Activated CD4-positive, alpha-beta T cell treated with anti-CD3 and anti-CD28 coated beads for 36 hours (primary cell): ENCODE measurements around the gene RAB26. TPM values are rescaled to one million over a fixed set of nuclear protein-coding genes. Genes with fewer than 3 reads are reported as not detected.

ENCODE experiments used
- ATAC-seq: fragments of 200-7000 bp; cut with Tn5 transposase; one replicate; pipeline ENCODE4 v1.10.0; 2021; ENCODE audit warnings: mild to moderate bottlenecking, moderate library complexity
- CTCF ChIA-PET: fragments of 350-600 bp; sonication (Branson Sonifier 250); formaldehyde crosslinking; loops from one replicate; lab custom pipeline; 2021; ENCODE audit warnings: antibody characterized with exemption; lab: Charles Lee
- POLR2A ChIA-PET: fragments of 350-600 bp; sonication (Branson Sonifier 250); formaldehyde crosslinking; loops from one replicate; lab custom pipeline; 2021; ENCODE audit warnings: antibody characterized with exemption, inconsistent platforms; lab: Charles Lee
- DNase-seq: peaks from one replicate; pipeline ENCODE4 v3.0.0-alpha.2; 2020
- H3K27ac Mint-ChIP-seq: one replicate; pipeline ENCODE4 v1.8.0; 2021; ENCODE audit warnings: mixed read lengths
- H3K27me3 Mint-ChIP-seq: one replicate; pipeline ENCODE4 v1.8.0; 2021; ENCODE audit warnings: mixed read lengths
- H3K36me3 Mint-ChIP-seq: one replicate; pipeline ENCODE4 v1.8.0; 2021; ENCODE audit warnings: low read depth, mixed read lengths
- H3K4me1 Mint-ChIP-seq: one replicate; pipeline ENCODE4 v1.8.0; 2021; ENCODE audit warnings: mixed read lengths
- H3K4me3 Mint-ChIP-seq: one replicate; pipeline ENCODE4 v1.8.0; 2021; ENCODE audit warnings: mild to moderate bottlenecking, moderate library complexity, mixed read lengths
- H3K9me3 Mint-ChIP-seq: one replicate; pipeline ENCODE4 v1.8.0; 2021; ENCODE audit warnings: low read depth, mixed read lengths
- intact Hi-C, 2 experiments: fragments of 100-400 bp; cut with DNase I in 1 of 2; cut with micrococcal nuclease in 1 of 2; formaldehyde crosslinking; loops; one replicate each; pipeline versions ENCODE4 v1.14.2 to v1.15.1; 2022 to 2024; cut with DNase I, micrococcal nuclease
- total RNA-seq, 2 experiments: library from RNA; stranded (reverse); gene quantifications; one replicate each; pipeline ENCODE4 v1.2.3, GENCODE V29; 2021

Gene RAB26
- total RNA-seq, 2 experiments from 2014 or later: 0.21 TPM; not detected in 1

DNA sequence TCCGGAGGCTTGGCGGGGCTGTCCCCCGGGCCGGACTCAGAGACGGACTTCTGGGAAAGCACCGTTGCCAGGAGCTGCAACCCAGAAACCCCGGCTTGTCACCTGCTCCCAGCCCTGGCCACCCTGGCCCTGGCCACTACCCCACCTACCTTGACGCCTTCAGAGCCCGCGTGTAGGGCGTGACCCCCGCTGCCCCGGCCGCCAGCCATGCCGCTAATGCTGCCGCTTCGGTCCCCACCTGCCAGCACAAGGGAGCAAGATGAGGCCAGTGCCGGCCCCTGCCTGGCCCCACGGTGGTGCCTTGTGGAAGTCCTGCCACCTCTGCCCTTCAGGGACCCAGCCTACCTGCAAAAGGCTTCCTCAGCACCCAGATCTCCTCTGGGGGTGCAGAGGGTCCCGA lies 36.5 kb downstream of the RAB26 start:
- Mint-ChIP-seq H3K27ac (no peak overlapping the region), H3K36me3 (no peaks in the 10 kb centered on the region), H3K9me3 (no peaks in the 10 kb centered on the region), H3K4me1 (no peaks in the 10 kb centered on the region), H3K27me3 (no peaks in the 10 kb centered on the region), H3K4me3 (no peak overlapping the region)
- ATAC-seq (no peak), DNase-seq (no peak)
- ChIA-PET CTCF (no interaction called here), POLR2A (no interaction called here)
- intact Hi-C loops: no loop called here

- ChIA-PET CTCF (no interaction called here), POLR2A (no interaction called here)
- no peak overlapping the region for H3K27ac Mint-ChIP-seq
- DNase-seq: no peak
- H3K9me3 Mint-ChIP-seq: no peaks in the 10 kb centered on the region
- intact Hi-C loops: no loop called here
- H3K36me3 Mint-ChIP-seq: no peaks in the 10 kb centered on the region
- no peak for ATAC-seq
- no peaks in the 10 kb centered on the region for H3K27me3 Mint-ChIP-seq
- H3K4me1 Mint-ChIP-seq: no peaks in the 10 kb centered on the region
- H3K4me3 Mint-ChIP-seq: no peak overlapping the region
These were observed 37.6 kb downstream of the RAB26 start for GRCh38 chr16:2186064-2186463.

- H3K36me3 Mint-ChIP-seq: no peaks in the 10 kb centered on the region
- DNase-seq (no peak), ATAC-seq (no peak)
- ChIA-PET CTCF (no interaction called here), POLR2A (no interaction called here)
- no peaks in the 10 kb centered on the region for H3K4me1 Mint-ChIP-seq
- no peaks in the 10 kb centered on the region for H3K9me3 Mint-ChIP-seq
- no peak overlapping the region for H3K4me3 Mint-ChIP-seq
- intact Hi-C loops: no loop called here
- no peak overlapping the region for H3K27ac Mint-ChIP-seq
- H3K27me3 Mint-ChIP-seq: no peaks in the 10 kb centered on the region
These were observed 38.1 kb downstream of the RAB26 start for GRCh38 chr16:2186505-2186904.

- H3K36me3 Mint-ChIP-seq: no peaks in the 10 kb centered on the region
- no peak for DNase-seq
- intact Hi-C loops: no loop called here
- H3K27me3 Mint-ChIP-seq: no peaks in the 10 kb centered on the region
- POLR2A ChIA-PET: interaction anchor here (0.7 kb wide), 1 partner anchor 247 kb away, joined by 4 read pairs; no protein-coding TSS in a partner anchor
- no peak for ATAC-seq
- H3K4me3 Mint-ChIP-seq: no peak overlapping the region
- H3K9me3 Mint-ChIP-seq: no peaks in the 10 kb centered on the region
- no peak overlapping the region for H3K27ac Mint-ChIP-seq
- no peaks in the 10 kb centered on the region for H3K4me1 Mint-ChIP-seq
- CTCF ChIA-PET: no interaction called here
These were observed 38.8 kb downstream of the RAB26 start for GRCh38 chr16:2187212-2187611.

GRCh38 chr16:2188395-2188794 lies 40.0 kb downstream of the RAB26 start:
- Mint-ChIP-seq H3K27ac (no peak overlapping the region), H3K4me1 (no peaks in the 10 kb centered on the region), H3K4me3 (no peak overlapping the region), H3K9me3 (no peaks in the 10 kb centered on the region), H3K36me3 (no peaks in the 10 kb centered on the region), H3K27me3 (no peaks in the 10 kb centered on the region)
- ChIA-PET POLR2A (interaction anchor here (1.1 kb wide), 1 partner anchor 33 kb away, joined by 6 read pairs; the partner anchor contains the start of gene TRAF7), CTCF (no interaction called here)
- DNase-seq: no peak
- ATAC-seq: no peak
- intact Hi-C loops: no loop called here

GRCh38 chr16:2189252-2189893 lies 40.9 kb downstream of the RAB26 start:
- no peak for ATAC-seq

GRCh38 chr16:2190002-2190658 lies 41.7 kb downstream of the RAB26 start:
- Mint-ChIP-seq H3K4me3 (no peak overlapping the region), H3K27ac (no peak overlapping the region), H3K9me3 (no peaks in the 10 kb centered on the region), H3K36me3 (no peaks in the 10 kb centered on the region), H3K27me3 (peaks cover 5% of the 10 kb centered on the region), H3K4me1 (peaks cover 4% of the 10 kb centered on the region)
- intact Hi-C loops: no loop called here
- DNase-seq: no peak
- ChIA-PET CTCF (interaction anchor here (0.6 kb wide), 1 partner anchor 23 kb away, joined by 3 read pairs; no protein-coding TSS in a partner anchor), POLR2A (interaction anchor here (0.7 kb wide), 1 partner anchor 201 kb away, joined by 3 read pairs; no protein-coding TSS in a partner anchor)
- no peak for ATAC-seq

More at GRCh38 chr16:2189252-2189893, 40.9 kb downstream of the RAB26 start:
- ChIA-PET POLR2A (interaction anchor here (0.7 kb wide), 1 partner anchor 201 kb away, joined by 3 read pairs; no protein-coding TSS in a partner anchor), CTCF (interaction anchor here (0.6 kb wide), 1 partner anchor 22 kb away, joined by 3 read pairs; no protein-coding TSS in a partner anchor)
- Mint-ChIP-seq H3K4me1 (no peaks in the 10 kb centered on the region), H3K27ac (no peak overlapping the region), H3K9me3 (no peaks in the 10 kb centered on the region), H3K27me3 (no peaks in the 10 kb centered on the region), H3K36me3 (no peaks in the 10 kb centered on the region), H3K4me3 (no peak overlapping the region)
- no peak for DNase-seq
- intact Hi-C loops: no loop called here

DNA sequence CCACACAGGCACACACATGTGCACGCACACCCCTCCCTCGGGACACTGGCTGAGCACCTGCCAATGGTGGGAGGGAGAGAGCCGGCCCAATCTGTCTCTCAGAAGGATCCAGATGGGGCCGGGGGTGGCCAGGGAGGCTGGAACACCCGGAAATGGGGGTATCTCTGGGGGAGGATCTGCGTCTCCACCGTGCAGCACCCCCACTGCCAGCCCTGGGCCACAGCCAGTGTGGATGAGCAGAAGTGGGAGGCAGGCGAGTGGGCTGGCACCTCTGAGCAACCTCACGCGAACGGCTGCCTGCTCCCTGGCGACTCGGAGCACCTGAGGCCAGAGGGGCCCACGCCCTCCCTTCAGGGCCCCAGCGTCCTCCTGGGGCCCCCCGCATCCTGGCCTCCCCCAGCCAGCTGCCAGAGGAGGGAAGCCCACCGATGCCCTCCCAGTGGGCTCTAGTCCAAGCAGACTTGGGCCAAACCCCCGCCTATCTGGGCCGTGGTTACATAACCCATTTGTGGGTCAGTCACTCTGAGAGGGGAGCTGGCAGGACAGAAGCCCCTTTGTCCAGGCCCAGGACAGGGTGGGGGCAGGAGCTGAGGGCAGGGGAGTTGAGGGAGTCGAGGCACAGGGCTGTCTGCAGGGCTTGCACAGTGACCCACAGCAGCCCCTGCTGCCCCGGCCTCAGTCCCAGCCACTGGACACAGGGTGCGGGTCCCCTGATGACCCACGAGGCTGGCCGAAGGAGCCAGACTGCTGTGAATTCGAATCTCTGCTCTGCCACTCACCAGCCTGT lies 42.4 kb downstream of the RAB26 start:
- ATAC-seq (no peak), DNase-seq (no peak)
- no peak overlapping the region for H3K4me3 Mint-ChIP-seq
- peaks cover 5% of the 10 kb centered on the region for H3K4me1 Mint-ChIP-seq
- POLR2A ChIA-PET: interaction anchor here (0.6 to 0.7 kb wide), 2 partner anchors 20 to 35 kb away, joined by 3 read pairs; partner anchors contain the start of genes BRICD5 and TRAF7
- intact Hi-C loops: no loop called here
- no peak overlapping the region for H3K27ac Mint-ChIP-seq
- no peaks in the 10 kb centered on the region for H3K36me3 Mint-ChIP-seq
- no peaks in the 10 kb centered on the region for H3K9me3 Mint-ChIP-seq
- H3K27me3 Mint-ChIP-seq: peaks cover 7% of the 10 kb centered on the region
- CTCF ChIA-PET: interaction anchor here (0.5 kb wide), 1 partner anchor 199 kb away, joined by 3 read pairs; no protein-coding TSS in a partner anchor

DNA sequence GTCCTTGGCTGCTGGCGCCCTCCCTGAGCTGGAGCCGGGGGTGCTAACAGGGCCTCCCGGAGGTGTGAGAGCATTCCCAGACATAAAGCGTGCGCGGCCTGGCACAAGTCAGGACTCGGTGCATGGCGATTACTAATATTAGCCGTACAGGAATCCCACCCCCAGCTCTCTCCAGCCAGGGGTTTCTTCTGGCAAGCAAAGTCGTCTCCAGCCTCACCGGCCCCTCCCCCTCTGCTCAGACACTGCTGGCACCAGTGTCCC lies 43.0 kb downstream of the RAB26 start:
- ATAC-seq (no peak), DNase-seq (no peak)
- no peaks in the 10 kb centered on the region for H3K9me3 Mint-ChIP-seq
- H3K4me1 Mint-ChIP-seq: peaks cover 5% of the 10 kb centered on the region
- intact Hi-C loops: no loop called here
- no peak overlapping the region for H3K4me3 Mint-ChIP-seq
- H3K36me3 Mint-ChIP-seq: no peaks in the 10 kb centered on the region
- CTCF ChIA-PET: interaction anchor here (0.5 kb wide), 1 partner anchor 198 kb away, joined by 3 read pairs; no protein-coding TSS in a partner anchor
- no peak overlapping the region for H3K27ac Mint-ChIP-seq
- H3K27me3 Mint-ChIP-seq: peaks cover 7% of the 10 kb centered on the region
- POLR2A ChIA-PET: interaction anchor here (0.6 to 0.7 kb wide), 2 partner anchors 19 to 36 kb away, joined by 3 read pairs; partner anchors contain the start of genes BRICD5 and TRAF7

GRCh38 chr16:2194166-2194834 lies 45.9 kb downstream of the RAB26 start:
- POLR2A ChIA-PET: interaction anchor here (1.1 to 1.5 kb wide), 2 partner anchors 20 to 39 kb away, joined by 4 to 9 read pairs; partner anchors contain the start of genes PGP and TRAF7
- intact Hi-C loops: no loop called here
- H3K4me3 Mint-ChIP-seq: no peak overlapping the region

More at GRCh38 chr16:2194166-2194834, 45.9 kb downstream of the RAB26 start:
- Mint-ChIP-seq H3K27ac (no peak overlapping the region), H3K9me3 (no peaks in the 10 kb centered on the region), H3K4me1 (peaks cover 5% of the 10 kb centered on the region), H3K27me3 (peaks cover 23% of the 10 kb centered on the region), H3K36me3 (no peaks in the 10 kb centered on the region)
- ATAC-seq (no peak), DNase-seq (peak; percentile 59)
- CTCF ChIA-PET: interaction anchor here (0.6 to 1.9 kb wide), 11 partner anchors 9 to 624 kb away, joined by 3 to 9 read pairs (median 3); partner anchors contain the start of gene ECI1
